Vagina (tissue), 2 donors: ENCODE measurements around the gene SERPINA5. TPM values are rescaled to one million over a fixed set of nuclear protein-coding genes. Genes with fewer than 3 reads are reported as not detected.

Experiments used
- DNase-seq, 2 donors: peaks; one replicate each; pipeline ENCODE4 v3.0.0-alpha.2; 2017; ENCODE audit errors: extremely low spot score in 2 of 2
- H3K27ac ChIP-seq: fragments of 200-600 bp; sonication (generic); one replicate; pipeline ENCODE4 v1.5.1; 2019
- H3K27me3 ChIP-seq: fragments of 200-600 bp; sonication (generic); one replicate; pipeline ENCODE4 v1.5.1; 2019
- H3K36me3 ChIP-seq, 2 donors: fragments of 200-600 bp; sonication (generic); one replicate each; pipeline ENCODE4 v1.5.1; 2017 to 2019
- H3K4me1 ChIP-seq: fragments of 200-600 bp; sonication (generic); one replicate; pipeline ENCODE4 v1.5.1; 2019
- H3K4me3 ChIP-seq, 2 donors: fragments of 200-600 bp; sonication (generic); 1 replicate in 1 of 2; 2 replicates in 1 of 2; pipeline ENCODE4 v1.5.1; 2016 to 2019
- H3K9me3 ChIP-seq: fragments of 200-600 bp; sonication (generic); one replicate; pipeline ENCODE4 v1.5.1; 2019
- POLR2A ChIP-seq, 2 donors: fragments of 450-650 bp; IDR thresholded peaks; one replicate each; pipeline ENCODE4 v1.6.1; 2017; ENCODE audit warnings: antibody characterized with exemption in 2 of 2, mild to moderate bottlenecking in 2 of 2, moderate library complexity in 2 of 2
- POLR2AphosphoS5 ChIP-seq, 2 donors: sonication (generic); formaldehyde crosslinking; IDR thresholded peaks; one replicate each; pipeline ENCODE4 v1.9.0; 2017; ENCODE audit warnings: antibody characterized with exemption in 2 of 2, mild to moderate bottlenecking in 2 of 2, low read depth in 1 of 2; ENCODE audit not compliant: insufficient read depth in 1 of 2
- intact Hi-C: fragments of 100-400 bp; cut with DNase I; formaldehyde crosslinking; loops from one replicate; pipeline ENCODE4 v1.15.1; 2023
- total RNA-seq: library from RNA; depleted of rRNA; stranded (reverse); fragments of >200 nt; gene quantifications from one replicate; pipeline ENCODE4 v1.2.3, GENCODE V29; 2016
- TF ChIP-seq, protein P1 (sequence below), 3 experiments: fragments of 450-650 bp in 2 of 3; fragments of 200-600 bp in 1 of 3; sonication (generic) in 1 of 3; IDR thresholded peaks; one replicate each; pipeline ENCODE4 v1.5.1; 2017 to 2019; ENCODE audit warnings: antibody characterized with exemption in 3 of 3, mild to moderate bottlenecking in 2 of 3, moderate library complexity in 2 of 3

The SERPINA5 gene
- total RNA-seq, 1 donor from 2014 or later = 3.7 TPM

DNA sequence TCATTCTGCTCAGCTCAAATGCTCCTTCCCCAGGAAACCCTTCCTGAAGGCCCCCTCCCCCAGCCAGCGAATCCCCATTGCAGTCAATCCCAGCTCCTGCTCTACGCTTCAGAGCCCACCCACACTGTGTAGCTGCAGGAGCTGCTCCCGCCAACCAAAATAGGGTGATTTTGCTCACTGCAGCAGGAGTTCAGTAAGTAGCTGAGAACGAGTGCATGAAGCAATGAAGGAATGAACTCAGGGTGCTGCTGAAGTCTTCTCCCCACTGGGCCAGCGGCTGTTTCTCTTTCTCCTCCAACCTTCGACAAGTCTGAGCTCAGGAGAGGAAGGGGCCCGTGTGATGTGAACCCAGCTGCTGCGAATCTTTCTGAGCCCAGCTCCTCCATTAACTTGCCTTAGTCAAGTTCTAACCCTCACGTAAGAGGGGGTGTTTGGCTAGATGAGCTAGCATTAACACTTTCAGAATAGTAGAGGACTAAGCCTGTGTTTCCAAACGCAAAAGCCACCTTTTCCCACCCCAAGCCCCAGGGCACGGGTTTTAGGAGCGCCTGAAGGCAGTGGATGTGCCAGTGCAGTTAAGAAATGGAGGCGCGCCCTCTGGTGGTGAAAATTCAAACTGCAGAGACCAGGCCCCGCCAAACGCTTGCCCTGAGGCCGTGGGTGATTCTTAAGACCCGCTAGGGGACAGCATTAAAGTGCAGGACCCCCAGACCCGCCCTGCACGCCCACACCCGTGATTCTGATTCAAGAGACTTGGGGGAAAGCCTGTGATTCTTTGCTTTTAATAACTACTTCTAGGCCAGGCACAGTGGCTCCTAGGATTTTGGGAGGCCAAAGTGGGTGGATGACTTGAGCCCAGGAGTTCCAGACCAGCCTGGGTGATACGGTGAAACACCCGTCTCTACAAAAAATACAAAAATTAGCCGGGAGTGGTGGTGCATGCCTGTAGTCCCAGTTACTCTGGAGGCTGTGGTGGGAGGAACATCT is 31.9 kb upstream of the SERPINA5 start:
- H3K27ac ChIP-seq = no peak overlapping the region
- H3K36me3 ChIP-seq = no peaks in the 10 kb centered on the region
- H3K4me1 ChIP-seq = peaks cover 8% of the 10 kb centered on the region
- H3K9me3 ChIP-seq = no peaks in the 10 kb centered on the region
- intact Hi-C loops = no loop called here
- no peak overlapping the region for H3K4me3 ChIP-seq
- peak; percentile 81 to 83 for DNase-seq
- TF ChIP-seq, protein P1, sequence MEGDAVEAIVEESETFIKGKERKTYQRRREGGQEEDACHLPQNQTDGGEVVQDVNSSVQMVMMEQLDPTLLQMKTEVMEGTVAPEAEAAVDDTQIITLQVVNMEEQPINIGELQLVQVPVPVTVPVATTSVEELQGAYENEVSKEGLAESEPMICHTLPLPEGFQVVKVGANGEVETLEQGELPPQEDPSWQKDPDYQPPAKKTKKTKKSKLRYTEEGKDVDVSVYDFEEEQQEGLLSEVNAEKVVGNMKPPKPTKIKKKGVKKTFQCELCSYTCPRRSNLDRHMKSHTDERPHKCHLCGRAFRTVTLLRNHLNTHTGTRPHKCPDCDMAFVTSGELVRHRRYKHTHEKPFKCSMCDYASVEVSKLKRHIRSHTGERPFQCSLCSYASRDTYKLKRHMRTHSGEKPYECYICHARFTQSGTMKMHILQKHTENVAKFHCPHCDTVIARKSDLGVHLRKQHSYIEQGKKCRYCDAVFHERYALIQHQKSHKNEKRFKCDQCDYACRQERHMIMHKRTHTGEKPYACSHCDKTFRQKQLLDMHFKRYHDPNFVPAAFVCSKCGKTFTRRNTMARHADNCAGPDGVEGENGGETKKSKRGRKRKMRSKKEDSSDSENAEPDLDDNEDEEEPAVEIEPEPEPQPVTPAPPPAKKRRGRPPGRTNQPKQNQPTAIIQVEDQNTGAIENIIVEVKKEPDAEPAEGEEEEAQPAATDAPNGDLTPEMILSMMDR (IDR thresholded peaks at IDR 0.05) = peak; percentile 48 to 89 (median 88)
- TF ChIP-seq POLR2AphosphoS5 (IDR thresholded peaks at IDR 0.05; ENCODE audit: insufficient read depth in 1 of 2, low read depth in 1 of 2) = no peak
- H3K27me3 ChIP-seq = no peaks in the 10 kb centered on the region

DNA sequence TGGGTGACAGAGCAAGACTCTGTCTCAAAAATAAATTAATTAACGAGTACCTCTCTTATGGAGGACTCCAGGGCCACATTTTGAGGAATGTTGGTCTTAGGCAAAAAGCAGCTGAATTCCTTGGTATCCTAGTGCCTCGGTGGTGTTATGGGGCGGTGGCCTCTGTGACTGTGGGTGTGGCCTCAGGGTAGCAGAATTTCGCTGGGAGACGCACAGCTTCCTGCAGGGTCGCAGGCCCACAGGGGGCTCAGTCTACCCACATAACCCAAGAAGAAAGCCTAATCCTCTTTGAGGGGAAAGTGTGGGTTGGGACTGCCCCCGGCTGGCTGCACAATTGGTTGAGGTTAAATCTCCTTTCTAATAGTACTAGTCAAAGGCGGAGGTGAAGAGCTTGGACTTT is 31.2 kb upstream of the SERPINA5 start:
- peak; percentile 22 to 62 for DNase-seq
- H3K36me3 ChIP-seq = no peaks in the 10 kb centered on the region
- TF ChIP-seq POLR2AphosphoS5 (IDR thresholded peaks at IDR 0.05; ENCODE audit: insufficient read depth in 1 of 2, low read depth in 1 of 2) (no peak), POLR2A (IDR thresholded peaks at IDR 0.05) (no peak)
- TF ChIP-seq, protein P1 (IDR thresholded peaks at IDR 0.05) = no peak
- H3K4me1 ChIP-seq = peaks cover 8% of the 10 kb centered on the region
- no peaks in the 10 kb centered on the region for H3K27me3 ChIP-seq
- no peak overlapping the region for H3K27ac ChIP-seq
- intact Hi-C loops = no loop called here
- no peaks in the 10 kb centered on the region for H3K9me3 ChIP-seq
- H3K4me3 ChIP-seq = no peak overlapping the region

DNA sequence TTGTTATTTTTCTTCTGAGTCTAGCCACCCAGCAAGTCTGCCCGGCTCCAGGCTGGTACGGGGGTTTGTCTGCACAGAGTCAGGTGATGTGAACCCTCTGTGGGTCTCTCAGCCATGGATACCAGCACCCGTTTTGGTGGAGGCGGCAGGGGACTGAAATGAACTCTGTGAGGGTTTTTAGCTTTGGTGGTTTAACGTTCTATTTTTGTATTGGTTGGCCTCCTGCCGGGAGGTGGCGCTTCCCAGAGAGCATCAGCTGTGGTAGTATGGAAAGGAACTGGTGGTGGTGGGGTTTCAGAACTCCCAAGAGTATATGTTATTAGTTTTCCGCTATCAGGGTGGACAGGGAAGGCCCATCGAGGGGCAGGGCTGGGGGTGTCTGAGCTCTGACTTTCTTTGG is 25.2 kb upstream of the SERPINA5 start:
- TF ChIP-seq POLR2AphosphoS5 (IDR thresholded peaks at IDR 0.05; ENCODE audit: insufficient read depth in 1 of 2, low read depth in 1 of 2) = no peak
- Histone ChIP-seq H3K27me3 (no peaks in the 10 kb centered on the region), H3K9me3 (no peaks in the 10 kb centered on the region), H3K27ac (no peak overlapping the region), H3K4me1 (no peaks in the 10 kb centered on the region), H3K36me3 (no peaks in the 10 kb centered on the region), H3K4me3 (no peak overlapping the region)
- intact Hi-C loops = no loop called here
- no peak for DNase-seq

DNA sequence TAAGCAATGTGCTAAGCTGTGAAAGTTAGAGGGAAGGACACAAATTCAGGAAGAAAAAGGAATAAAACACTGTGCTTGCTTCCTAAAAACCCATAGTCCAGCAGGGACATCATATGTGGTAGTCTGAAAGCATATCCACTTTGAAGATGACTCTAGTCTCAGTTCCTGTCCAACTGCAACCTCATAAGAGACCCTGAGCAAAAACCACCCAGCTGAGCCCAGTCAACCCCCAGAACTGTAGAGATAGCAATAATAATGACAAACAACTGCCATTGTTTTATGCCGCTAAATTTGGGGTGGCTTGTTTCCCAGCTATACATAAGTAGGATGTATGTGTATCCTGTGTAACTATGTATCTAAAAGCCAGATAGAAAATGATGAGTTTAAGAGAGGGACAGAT is 23.9 kb upstream of the SERPINA5 start:
- no peak for DNase-seq
- H3K36me3 ChIP-seq = no peaks in the 10 kb centered on the region
- intact Hi-C loops = no loop called here
- no peaks in the 10 kb centered on the region for H3K4me1 ChIP-seq
- H3K9me3 ChIP-seq = no peaks in the 10 kb centered on the region
- no peak overlapping the region for H3K4me3 ChIP-seq
- TF ChIP-seq POLR2A (IDR thresholded peaks at IDR 0.05) (no peak), POLR2AphosphoS5 (IDR thresholded peaks at IDR 0.05; ENCODE audit: insufficient read depth in 1 of 2, low read depth in 1 of 2) (no peak)
- TF ChIP-seq, protein P1 (IDR thresholded peaks at IDR 0.05) = no peak
- H3K27me3 ChIP-seq = no peaks in the 10 kb centered on the region
- H3K27ac ChIP-seq = no peak overlapping the region

DNA sequence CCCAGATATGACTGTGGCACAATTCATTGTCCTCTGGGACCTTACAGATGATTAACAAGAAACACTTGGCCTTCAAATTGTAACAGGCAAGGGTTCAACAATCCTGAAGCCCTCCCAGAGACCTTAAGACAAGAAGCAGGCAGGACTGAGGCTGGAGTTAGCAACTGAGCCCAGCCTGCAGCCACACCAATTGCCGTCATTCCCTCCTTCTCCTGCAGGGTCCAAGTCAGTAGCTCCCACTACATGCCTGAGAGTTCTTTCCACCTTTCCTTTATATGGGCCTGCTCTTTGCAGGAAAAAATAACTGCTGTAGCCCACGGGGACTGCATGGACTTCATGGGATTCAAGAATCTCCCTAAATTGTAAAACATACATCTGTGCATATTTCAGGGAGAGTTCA is 22.4 kb upstream of the SERPINA5 start:
- Histone ChIP-seq H3K27ac (no peak overlapping the region), H3K9me3 (no peaks in the 10 kb centered on the region), H3K36me3 (no peaks in the 10 kb centered on the region), H3K4me3 (no peak overlapping the region), H3K4me1 (no peaks in the 10 kb centered on the region), H3K27me3 (no peaks in the 10 kb centered on the region)
- DNase-seq = no peak
- TF ChIP-seq, protein P1 (IDR thresholded peaks at IDR 0.05) = no peak
- TF ChIP-seq POLR2AphosphoS5 (IDR thresholded peaks at IDR 0.05; ENCODE audit: insufficient read depth in 1 of 2, low read depth in 1 of 2) (no peak), POLR2A (IDR thresholded peaks at IDR 0.05) (no peak)
- intact Hi-C loops = no loop called here
